Muscle of leg (tissue), 11 donors: Measurements from ENCODE around the gene AGAP1. TPM values are rescaled to one million over a fixed set of nuclear protein-coding genes. Genes with fewer than 3 reads are reported as not detected.

ENCODE experiments used
- DNase-seq: peaks from one replicate; pipeline ENCODE4 v3.0.0; 2013
- H3K27ac ChIP-seq: one replicate; pipeline ENCODE4 v1.5.1; 2013; ENCODE audit warnings: mild to moderate bottlenecking, low read length, control low read depth
- H3K27me3 ChIP-seq: one replicate; pipeline ENCODE4 v1.6.1; 2013; ENCODE audit warnings: low read length; ENCODE audit not compliant: control insufficient read depth, insufficient read depth
- H3K36me3 ChIP-seq: one replicate; pipeline ENCODE4 v1.6.1; 2013; ENCODE audit warnings: low read length; ENCODE audit not compliant: control insufficient read depth, insufficient read depth
- H3K4me1 ChIP-seq: one replicate; pipeline ENCODE4 v1.6.1; 2013; ENCODE audit warnings: low read length; ENCODE audit not compliant: control insufficient read depth, insufficient read depth
- H3K4me3 ChIP-seq: one replicate; pipeline ENCODE4 v1.5.1; 2013; ENCODE audit warnings: low read length, control low read depth
- H3K9me3 ChIP-seq: replicated peaks from 2 replicates; pipeline ENCODE4 v1.6.1; 2013; ENCODE audit warnings: low read depth, low read length; ENCODE audit not compliant: control insufficient read depth
- WGBS: methylation state at CpG from one replicate; pipeline ENCODE4 v1.1.5; 2013; ENCODE audit warnings: missing lambda C conversion rate; ENCODE audit not compliant: insufficient coverage; 5-methylcytosine and 5-hydroxymethylcytosine counted together
- polyA plus RNA-seq, 8 donors: library from polyadenylated mRNA; unstranded; fragments of 120-200 nt; gene quantifications; one replicate each; pipeline versions ENCODE4 v1.2.1 to v1.2.3, GENCODE V29; 2013; ENCODE audit warnings: inconsistent platforms in 1 of 8, low replicate concordance in 1 of 8; ENCODE audit not compliant: insufficient read length in 8 of 8, insufficient read depth in 1 of 8
- total RNA-seq: library from RNA; stranded (reverse); fragments of 120-200 nt; gene quantifications from one replicate; pipeline ENCODE4 v1.2.4, GENCODE V29; 2013

AGAP1 gene
- total and polyA plus RNA-seq, 9 donors, result 19.1 to 32.0 (median 26.8) TPM

DNA sequence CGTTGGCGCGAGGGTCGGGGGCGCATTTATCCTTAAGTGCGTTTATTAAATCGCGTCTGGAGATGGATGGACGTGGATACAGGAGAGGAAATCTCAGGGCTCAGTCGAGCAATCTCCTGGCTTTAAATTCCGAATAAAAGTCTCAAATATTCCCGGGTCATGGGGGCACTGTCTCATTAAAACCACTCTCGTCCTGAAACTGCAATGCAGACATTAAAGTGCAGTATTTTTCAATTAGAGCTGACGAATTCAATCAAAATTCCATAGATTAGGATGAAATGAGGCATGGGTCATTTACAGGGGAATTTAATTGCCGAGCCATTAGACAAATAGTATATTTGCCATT is 685.0 kb downstream of the AGAP1 start:
- 0% methylated on average over 3 of the region's 15 CpGs for WGBS
- Histone ChIP-seq H3K27ac (no peak overlapping the region), H3K27me3 (peaks cover 78% of the 10 kb centered on the region), H3K4me1 (peaks cover 18% of the 10 kb centered on the region), H3K36me3 (no peaks in the 10 kb centered on the region), H3K4me3 (no peak overlapping the region), H3K9me3 (no peaks in the 10 kb centered on the region)
- DNase-seq, result no peak

DNA sequence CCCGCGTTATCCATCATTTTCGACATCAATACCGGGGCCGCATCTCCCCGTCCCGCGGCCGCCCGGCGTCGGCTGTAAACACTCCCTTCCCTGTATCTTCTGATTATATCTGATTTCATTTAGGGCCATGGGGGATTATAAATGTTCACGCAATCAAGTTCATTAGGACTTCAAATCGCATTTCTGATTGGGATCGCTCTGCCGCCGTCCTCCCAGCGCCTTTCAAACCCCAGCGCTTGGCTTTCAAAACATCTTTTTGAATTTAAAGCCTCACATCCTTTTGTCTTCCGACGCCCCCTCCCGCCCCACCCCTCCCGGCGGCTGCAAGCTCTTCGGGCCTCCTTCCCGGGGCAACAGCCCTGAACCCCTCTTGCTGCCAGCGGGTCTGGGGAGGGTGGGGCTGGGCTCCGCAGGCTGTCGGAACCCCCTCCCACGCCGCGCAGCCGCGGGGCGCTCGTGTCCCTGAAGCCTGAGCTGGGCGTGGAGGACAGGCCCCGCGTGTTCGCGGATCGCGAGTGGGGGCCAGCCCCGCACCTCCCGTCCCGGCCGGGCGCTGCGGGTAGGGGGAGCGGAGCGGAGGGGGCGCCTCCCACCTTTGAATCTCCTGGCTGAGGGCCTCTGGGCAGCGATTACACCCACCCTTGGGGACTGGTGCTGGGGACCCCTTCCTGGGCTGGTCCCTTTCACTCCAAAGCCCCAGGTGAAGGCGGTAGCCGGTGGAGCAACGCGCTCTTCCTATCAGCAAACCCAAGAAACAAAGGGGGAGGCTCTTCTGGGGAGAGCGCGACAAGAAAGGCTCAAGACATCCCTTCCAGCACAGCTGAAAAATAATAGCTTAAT is 685.6 kb downstream of the AGAP1 start:
- H3K4me1 ChIP-seq, result peaks cover 18% of the 10 kb centered on the region
- H3K9me3 ChIP-seq, result no peaks in the 10 kb centered on the region
- H3K36me3 ChIP-seq, result no peaks in the 10 kb centered on the region
- no peak overlapping the region for H3K27ac ChIP-seq
- peaks cover 72% of the 10 kb centered on the region for H3K27me3 ChIP-seq
- H3K4me3 ChIP-seq, result no peak overlapping the region
- no peak for DNase-seq
- WGBS, result under 1% methylated on average over 31 of the region's 59 CpGs

DNA sequence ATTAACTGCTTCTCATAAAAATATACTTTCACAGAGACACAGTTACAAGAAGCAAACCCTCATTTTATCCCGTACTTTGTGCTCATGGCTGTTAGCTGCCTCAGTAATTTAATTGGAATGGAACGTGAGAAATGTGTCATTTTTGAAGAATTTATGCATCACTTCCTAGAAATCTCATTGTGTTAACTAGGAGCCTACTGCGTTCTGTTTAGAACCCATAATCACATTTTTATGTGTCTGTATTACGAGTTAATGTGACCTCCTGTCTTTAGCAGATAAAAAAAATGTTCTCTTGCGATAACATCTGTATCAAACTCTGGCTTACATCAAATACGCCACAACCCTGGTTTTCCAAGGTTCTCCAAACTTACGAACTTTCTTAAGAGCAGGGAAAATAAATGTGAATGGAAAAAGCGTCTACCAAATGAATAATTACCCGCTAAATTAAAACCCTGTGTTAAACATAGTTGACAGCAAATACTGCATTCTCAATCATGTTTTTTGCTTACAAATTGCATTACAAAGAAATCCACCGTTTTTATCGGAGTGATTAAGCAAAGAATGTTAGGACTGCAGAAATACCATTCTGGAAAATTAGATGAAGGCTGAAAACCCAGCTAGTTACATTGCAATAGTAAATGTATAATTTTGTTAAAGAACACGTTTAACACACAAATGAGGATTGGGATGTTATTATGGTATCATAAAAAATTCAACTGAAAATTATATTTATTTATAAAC is 686.4 kb downstream of the AGAP1 start:
- H3K27ac ChIP-seq, result no peak overlapping the region
- peaks cover 65% of the 10 kb centered on the region for H3K27me3 ChIP-seq
- WGBS, result no CpG with 5 or more reads among the region's 12 CpGs
- H3K36me3 ChIP-seq, result no peaks in the 10 kb centered on the region
- H3K9me3 ChIP-seq, result no peaks in the 10 kb centered on the region
- no peak for DNase-seq
- peaks cover 18% of the 10 kb centered on the region for H3K4me1 ChIP-seq
- no peak overlapping the region for H3K4me3 ChIP-seq

DNA sequence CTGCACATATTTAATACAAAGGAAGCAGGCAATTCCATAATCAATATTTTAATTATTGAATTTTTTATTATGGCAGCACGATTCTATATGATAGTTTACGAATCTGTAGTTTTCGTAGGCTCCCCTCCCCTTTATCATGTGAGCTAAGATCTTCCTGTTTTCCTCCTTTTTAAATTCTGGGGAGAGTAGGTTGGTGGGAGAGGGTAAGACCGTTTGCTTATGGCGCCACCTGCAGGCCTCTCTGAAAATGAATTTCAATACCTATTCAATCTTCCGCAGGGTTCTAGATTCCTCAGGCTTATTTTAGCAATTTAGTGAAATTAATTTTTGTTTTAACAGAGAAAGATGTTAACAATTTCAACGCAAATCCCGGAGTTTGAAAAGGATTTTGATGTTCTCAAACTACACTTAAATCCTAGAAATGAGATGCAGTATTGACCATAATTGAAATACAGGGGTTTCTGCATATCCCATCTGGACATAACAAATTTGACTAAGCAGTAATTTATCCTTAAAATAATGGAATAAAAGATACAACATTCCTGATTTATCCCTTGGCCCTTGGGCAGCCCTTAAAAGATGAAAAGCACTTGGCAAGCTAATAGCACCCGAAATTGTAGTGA is 687.1 kb downstream of the AGAP1 start:
- no peak overlapping the region for H3K4me3 ChIP-seq
- no peak overlapping the region for H3K27ac ChIP-seq
- H3K36me3 ChIP-seq, result no peaks in the 10 kb centered on the region
- 75% methylated on average over 1 of the region's 9 CpGs for WGBS
- H3K9me3 ChIP-seq, result no peaks in the 10 kb centered on the region
- H3K4me1 ChIP-seq, result peaks cover 18% of the 10 kb centered on the region
- H3K27me3 ChIP-seq, result peaks cover 59% of the 10 kb centered on the region
- peak; percentile 60 for DNase-seq
